22Rv1 (cell line): ENCODE results near the gene INPP5J.

Source experiments
- H3K27ac ChIP-seq: fragments of 450-650 bp; 2 replicates; pipeline ENCODE4 v1.5.1; 2017
- ZFX ChIP-seq: fragments of 450-650 bp; IDR thresholded peaks from 2 replicates; pipeline ENCODE4 v1.6.1; 2017; ENCODE audit warnings: antibody characterized with exemption, borderline replicate concordance
- TF ChIP-seq, protein P1 (sequence below): fragments of 450-650 bp; IDR thresholded peaks from 2 replicates; pipeline ENCODE4 v1.5.1; 2017; ENCODE audit warnings: mild to moderate bottlenecking

The INPP5J gene

DNA sequence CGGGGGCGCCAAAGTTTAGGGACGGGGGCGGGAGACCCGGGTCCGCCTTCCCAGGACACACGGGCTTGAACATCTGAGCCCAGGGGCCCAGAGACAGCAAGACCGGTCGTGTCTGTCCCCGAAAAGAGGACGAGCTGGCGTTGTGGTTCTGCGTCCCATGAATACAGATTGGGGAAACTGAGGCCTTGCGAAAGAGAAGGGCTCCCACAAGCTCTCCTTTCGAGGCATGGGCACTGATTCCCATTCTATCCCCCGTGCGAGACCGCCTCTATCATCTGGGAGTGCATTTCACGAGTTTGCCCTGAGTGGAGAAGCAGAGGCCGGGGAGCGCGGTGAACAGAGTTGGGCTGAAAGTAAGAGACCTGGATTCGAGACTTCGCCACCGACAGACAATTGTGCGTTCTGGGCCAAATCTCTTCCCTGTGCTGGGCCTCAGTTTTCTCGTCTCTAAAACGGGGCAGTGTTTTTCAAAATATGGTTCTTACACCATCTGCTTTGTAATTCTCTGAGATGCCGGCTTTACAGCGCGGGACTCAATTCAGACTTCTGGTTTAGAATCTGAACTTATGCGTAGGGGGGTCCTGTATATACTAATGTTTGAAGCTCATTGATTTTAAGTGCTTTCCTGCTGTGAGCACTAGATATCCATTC lies 37.7 kb downstream of the INPP5J start:
- H3K27ac ChIP-seq, result peak overlapping the region; percentile 100
- TF ChIP-seq ZFX, result no peak
- TF ChIP-seq, protein P1, sequence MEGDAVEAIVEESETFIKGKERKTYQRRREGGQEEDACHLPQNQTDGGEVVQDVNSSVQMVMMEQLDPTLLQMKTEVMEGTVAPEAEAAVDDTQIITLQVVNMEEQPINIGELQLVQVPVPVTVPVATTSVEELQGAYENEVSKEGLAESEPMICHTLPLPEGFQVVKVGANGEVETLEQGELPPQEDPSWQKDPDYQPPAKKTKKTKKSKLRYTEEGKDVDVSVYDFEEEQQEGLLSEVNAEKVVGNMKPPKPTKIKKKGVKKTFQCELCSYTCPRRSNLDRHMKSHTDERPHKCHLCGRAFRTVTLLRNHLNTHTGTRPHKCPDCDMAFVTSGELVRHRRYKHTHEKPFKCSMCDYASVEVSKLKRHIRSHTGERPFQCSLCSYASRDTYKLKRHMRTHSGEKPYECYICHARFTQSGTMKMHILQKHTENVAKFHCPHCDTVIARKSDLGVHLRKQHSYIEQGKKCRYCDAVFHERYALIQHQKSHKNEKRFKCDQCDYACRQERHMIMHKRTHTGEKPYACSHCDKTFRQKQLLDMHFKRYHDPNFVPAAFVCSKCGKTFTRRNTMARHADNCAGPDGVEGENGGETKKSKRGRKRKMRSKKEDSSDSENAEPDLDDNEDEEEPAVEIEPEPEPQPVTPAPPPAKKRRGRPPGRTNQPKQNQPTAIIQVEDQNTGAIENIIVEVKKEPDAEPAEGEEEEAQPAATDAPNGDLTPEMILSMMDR, result no peak

DNA sequence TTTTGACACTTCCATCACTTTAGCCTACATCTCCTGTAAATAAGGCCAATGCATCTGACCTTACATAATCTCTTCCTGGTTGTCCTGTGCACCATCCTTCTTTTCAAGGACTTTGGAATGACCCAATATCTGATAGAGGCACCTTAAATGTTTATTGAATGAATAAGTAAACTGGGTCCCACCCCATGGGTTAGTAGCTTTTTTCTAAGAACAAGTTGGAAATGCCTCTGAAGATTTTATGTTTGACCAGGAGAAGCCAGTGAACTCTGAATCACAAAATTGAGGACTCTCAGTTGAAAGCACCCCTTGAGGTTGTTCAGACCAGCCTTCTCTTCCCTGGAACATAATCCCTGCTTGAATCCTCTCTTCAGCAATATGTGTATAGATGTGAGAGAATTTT lies 38.6 kb downstream of the INPP5J start:
- TF ChIP-seq, protein P1, result no peak
- no peak for TF ChIP-seq ZFX
- peak overlapping the region; percentile 100 for H3K27ac ChIP-seq

DNA sequence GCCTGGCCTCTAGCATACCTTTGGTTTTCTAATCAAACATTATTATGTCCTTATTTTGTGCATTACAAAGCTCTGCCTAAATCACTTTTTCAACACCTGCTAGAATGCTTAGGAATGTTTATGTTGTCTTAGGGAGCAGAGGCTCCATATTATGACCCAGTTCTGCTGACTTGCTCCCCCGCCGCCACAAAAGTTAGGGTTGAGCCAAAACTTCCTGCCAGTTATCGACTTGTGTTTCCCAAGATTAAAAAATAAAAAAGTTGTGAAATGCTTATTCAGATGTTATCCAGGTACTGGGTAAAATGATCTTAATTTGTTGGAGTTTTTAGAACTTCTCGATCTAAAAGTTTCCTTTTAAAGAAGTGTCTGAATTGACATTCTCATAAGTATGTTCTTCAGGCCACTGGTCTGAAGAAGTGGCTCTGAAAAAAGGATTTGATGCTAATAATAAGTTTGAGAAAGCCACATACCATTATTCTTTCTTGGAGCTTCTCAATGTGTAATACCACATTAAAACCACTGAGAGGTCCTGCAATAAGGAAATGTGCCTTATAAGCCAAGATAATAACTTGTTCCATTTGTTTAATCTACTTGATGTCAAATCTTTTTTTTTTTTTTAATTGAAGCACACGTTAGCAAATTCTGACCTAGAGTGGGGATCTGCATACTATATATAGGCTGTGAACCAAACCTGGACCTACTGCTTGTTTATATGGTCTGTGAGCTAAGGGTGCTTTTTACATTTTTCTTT lies 39.4 kb downstream of the INPP5J start:
- H3K27ac ChIP-seq, result peak overlapping the region; percentile 100

DNA sequence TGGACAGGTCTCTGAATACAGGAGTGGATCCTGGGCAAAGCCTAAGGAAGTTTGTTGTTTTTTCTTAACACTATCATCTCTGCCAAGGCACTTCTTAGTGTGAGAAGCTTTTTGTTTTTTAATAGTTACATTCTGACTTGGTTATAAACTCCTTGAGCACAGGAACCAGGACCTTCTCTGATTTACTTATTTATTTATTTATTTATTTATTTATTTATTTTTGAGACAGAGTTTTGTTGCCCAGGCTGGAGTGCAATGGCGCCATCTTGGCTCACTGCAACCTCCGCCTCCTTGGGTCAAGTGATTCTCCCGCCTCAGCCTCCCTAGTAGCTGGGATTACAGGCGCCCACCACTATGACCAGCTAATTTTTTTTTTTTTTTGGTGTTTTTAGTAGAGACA lies 48.2 kb downstream of the INPP5J start:
- peak overlapping the region; percentile 100 for H3K27ac ChIP-seq
- TF ChIP-seq ZFX, result no peak
- TF ChIP-seq, protein P1, result no peak

More for the DNA sequence above, 39.4 kb downstream of the INPP5J start:
- TF ChIP-seq ZFX, result no peak
- TF ChIP-seq, protein P1, result no peak

DNA sequence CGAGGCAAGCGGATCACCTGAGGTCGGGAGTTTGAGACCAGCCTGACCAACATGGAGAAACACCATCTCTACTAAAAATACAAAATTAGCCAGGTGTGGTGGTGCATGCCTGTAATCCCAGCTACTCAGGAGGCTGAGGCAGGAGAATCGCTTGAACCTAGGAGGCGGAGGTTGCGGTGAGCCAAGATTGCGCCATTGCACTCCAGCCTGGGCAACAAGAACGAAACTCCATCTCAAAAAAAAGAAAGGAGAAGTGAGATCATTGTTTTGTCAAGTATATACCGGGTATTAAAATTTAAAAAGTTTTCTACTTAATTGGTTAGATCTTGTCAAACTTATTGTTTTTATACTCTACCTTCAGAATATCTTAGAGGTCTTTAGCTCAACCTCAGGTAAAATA lies 49.0 kb downstream of the INPP5J start:
- peak overlapping the region; percentile 100 for H3K27ac ChIP-seq

DNA sequence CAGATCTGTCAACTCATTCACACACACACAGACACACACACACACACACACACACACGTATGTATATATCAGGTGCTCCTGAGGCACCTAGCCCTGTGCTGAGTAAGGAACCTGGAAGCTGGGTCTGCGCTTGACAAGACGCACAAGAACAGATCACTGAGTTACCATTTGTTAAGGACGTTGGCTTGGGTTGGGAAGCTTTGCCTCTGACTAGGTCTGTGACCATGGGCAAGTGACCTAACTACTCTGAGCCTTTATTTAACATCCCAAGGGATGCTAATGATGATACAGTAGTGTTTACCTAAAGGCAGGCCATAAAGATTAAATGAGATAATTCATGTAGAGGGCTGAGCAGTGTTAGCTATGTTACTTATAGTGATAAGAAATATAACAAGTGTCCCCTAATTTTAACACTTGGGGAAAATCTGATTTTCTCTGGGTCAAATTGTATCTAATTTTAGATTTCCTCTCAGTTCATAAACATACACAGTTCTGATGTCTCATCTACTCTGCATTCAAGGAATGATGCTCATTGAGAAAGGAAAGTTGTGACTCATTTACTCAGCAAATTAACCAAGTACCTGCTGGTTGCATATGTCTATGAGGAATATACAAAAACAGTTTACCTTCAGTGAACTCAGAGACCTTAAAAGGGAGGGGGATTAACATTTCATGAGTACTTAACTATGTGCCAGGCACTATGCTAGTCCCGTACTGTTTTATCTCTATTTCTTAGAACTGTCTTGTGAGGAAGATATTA lies 50.8 kb downstream of the INPP5J start:
- peak overlapping the region; percentile 100 for H3K27ac ChIP-seq
- TF ChIP-seq, protein P1, result no peak
- no peak for TF ChIP-seq ZFX

DNA sequence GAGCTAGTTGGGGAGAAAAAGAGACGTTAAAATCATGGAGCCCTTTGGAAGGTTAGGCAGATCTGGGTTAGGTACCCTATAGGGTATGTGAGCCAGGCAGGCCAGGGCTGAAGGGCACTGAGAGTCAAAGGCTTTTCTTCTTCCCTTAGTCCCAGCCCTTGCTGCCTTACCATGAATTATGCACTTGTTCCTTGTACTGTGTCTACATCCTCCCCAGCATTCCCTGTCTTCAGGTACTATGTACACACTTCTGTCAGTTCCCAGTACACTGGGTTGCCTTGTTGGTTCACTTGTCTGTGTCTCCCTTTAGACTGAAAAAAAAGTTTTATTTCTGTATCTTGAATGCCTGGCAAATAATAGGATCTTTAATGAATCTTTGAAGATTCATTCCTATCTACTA lies 54.2 kb downstream of the INPP5J start:
- H3K27ac ChIP-seq, result peak overlapping the region; percentile 100
- TF ChIP-seq, protein P1, result no peak
- no peak for TF ChIP-seq ZFX
